ENCODE results near the gene MRPL55.

DNA sequence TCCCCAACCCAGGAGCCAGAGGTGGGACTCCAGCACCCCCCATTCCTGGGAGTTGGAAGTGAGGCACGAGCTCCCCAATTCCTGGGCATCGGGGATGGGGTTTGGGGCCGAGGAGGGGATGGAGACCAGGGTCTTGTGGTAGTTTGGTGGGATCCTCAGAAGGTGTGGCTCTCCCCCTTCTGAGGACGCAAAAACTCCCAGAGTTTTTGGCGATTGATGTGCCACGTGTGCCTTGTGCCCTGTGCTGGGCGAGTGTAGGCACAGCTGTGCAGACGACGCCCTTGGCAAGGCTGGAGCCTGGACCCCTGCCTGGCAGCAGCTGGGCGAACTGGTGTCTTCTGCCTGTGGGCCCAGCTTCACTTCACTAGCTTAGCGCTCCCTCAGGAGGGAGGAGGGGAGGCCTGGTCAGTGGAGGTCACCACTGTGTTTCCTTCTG lies 33.6 kb upstream of the MRPL55 start:
- TF ChIP-seq, protein P1, sequence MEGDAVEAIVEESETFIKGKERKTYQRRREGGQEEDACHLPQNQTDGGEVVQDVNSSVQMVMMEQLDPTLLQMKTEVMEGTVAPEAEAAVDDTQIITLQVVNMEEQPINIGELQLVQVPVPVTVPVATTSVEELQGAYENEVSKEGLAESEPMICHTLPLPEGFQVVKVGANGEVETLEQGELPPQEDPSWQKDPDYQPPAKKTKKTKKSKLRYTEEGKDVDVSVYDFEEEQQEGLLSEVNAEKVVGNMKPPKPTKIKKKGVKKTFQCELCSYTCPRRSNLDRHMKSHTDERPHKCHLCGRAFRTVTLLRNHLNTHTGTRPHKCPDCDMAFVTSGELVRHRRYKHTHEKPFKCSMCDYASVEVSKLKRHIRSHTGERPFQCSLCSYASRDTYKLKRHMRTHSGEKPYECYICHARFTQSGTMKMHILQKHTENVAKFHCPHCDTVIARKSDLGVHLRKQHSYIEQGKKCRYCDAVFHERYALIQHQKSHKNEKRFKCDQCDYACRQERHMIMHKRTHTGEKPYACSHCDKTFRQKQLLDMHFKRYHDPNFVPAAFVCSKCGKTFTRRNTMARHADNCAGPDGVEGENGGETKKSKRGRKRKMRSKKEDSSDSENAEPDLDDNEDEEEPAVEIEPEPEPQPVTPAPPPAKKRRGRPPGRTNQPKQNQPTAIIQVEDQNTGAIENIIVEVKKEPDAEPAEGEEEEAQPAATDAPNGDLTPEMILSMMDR (IDR thresholded peaks at IDR 0.05) = no peak
- TF ChIP-seq POLR2A (IDR thresholded peaks at IDR 0.05) = no peak

Data from Peyer's patch (tissue), 4 donors.